Thyroid gland (tissue), 4 donors: ENCODE data around the gene XKR8. TPM values are rescaled to one million over a fixed set of nuclear protein-coding genes. Genes with fewer than 3 reads are reported as not detected.

Experiments
- DNase-seq, 2 donors: peaks; one replicate each; pipeline ENCODE4 v3.0.0-alpha.2; 2019
- H3K27ac ChIP-seq, 3 donors: fragments of 200-600 bp; sonication (generic); 1 replicate in 2 of 3; 2 replicates in 1 of 3; pipeline ENCODE4 v1.5.1; 2016 to 2019; ENCODE audit warnings: mild to moderate bottlenecking in 1 of 3, moderate library complexity in 1 of 3
- H3K27me3 ChIP-seq: fragments of 200-600 bp; sonication (generic); one replicate; pipeline ENCODE4 v1.5.1; 2019
- H3K36me3 ChIP-seq, 2 donors: fragments of 200-600 bp; sonication (generic); one replicate each; pipeline ENCODE4 v1.5.1; 2016 to 2019
- H3K4me1 ChIP-seq, 2 donors: fragments of 200-600 bp; sonication (generic); one replicate each; pipeline ENCODE4 v1.5.1; 2017 to 2019
- H3K4me3 ChIP-seq, 3 donors: fragments of 200-600 bp; sonication (generic); replicated peaks in 1 of 3; 1 replicate in 2 of 3; 2 replicates in 1 of 3; pipeline ENCODE4 v1.5.1; 2016; ENCODE audit warnings: mild to moderate bottlenecking in 1 of 3
- H3K9me3 ChIP-seq: fragments of 200-600 bp; sonication (generic); one replicate; pipeline ENCODE4 v1.5.1; 2017
- POLR2A ChIP-seq, 2 donors: fragments of 450-650 bp; IDR thresholded peaks; one replicate each; pipeline ENCODE4 v1.6.1; 2017; ENCODE audit warnings: antibody characterized with exemption in 2 of 2, mild to moderate bottlenecking in 2 of 2, moderate library complexity in 1 of 2
- WGBS, 2 donors: methylation state at CpG; one replicate each; pipeline ENCODE4 v1.1.5; 2017; 5-methylcytosine and 5-hydroxymethylcytosine counted together
- intact Hi-C: fragments of 100-400 bp; cut with DNase I; formaldehyde crosslinking; loops from one replicate; pipeline ENCODE4 v1.15.1; 2023
- total RNA-seq, 4 donors: library from RNA; depleted of rRNA; stranded (reverse); fragments of >200 nt; gene quantifications; one replicate each; pipeline ENCODE4 v1.2.3, GENCODE V29; 2016
- TF ChIP-seq, protein P1 (sequence below), 6 experiments: fragments of 200-600 bp in 3 of 6; fragments of 450-650 bp in 3 of 6; sonication (generic) in 3 of 6; IDR thresholded peaks; one replicate each; pipeline ENCODE4 v1.5.1; 2016 to 2019; ENCODE audit warnings: antibody characterized with exemption in 6 of 6, mild to moderate bottlenecking in 2 of 6, inconsistent platforms in 1 of 6, moderate library complexity in 1 of 6

XKR8 gene
- total RNA-seq, 4 donors from 2014 or later = 8.3 to 14.3 (median 11.3) TPM

DNA sequence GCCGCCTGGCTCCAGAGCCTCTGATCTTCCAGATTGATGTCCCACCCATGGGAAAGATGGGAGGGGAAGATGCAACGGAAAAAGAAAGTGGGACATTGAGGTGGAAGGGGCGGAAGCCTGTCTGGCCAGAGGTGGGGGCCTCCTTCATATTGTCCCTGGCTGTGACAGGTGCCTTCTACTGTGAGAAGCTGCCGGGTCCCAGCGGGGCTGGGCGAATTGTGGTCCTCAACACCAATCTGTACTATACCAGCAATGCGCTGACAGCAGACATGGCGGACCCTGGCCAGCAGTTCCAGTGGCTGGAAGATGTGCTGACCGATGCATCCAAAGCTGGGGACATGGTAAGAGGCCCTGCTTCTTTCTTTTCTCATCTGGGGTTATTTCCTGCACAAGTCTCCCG lies 5.6 kb upstream of the XKR8 start:
- 95 to 97% methylated on average over 10 of the region's 10 CpGs for WGBS, 2 donors
- TF ChIP-seq, protein P1, sequence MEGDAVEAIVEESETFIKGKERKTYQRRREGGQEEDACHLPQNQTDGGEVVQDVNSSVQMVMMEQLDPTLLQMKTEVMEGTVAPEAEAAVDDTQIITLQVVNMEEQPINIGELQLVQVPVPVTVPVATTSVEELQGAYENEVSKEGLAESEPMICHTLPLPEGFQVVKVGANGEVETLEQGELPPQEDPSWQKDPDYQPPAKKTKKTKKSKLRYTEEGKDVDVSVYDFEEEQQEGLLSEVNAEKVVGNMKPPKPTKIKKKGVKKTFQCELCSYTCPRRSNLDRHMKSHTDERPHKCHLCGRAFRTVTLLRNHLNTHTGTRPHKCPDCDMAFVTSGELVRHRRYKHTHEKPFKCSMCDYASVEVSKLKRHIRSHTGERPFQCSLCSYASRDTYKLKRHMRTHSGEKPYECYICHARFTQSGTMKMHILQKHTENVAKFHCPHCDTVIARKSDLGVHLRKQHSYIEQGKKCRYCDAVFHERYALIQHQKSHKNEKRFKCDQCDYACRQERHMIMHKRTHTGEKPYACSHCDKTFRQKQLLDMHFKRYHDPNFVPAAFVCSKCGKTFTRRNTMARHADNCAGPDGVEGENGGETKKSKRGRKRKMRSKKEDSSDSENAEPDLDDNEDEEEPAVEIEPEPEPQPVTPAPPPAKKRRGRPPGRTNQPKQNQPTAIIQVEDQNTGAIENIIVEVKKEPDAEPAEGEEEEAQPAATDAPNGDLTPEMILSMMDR (IDR thresholded peaks at IDR 0.05) = no peak
- TF ChIP-seq POLR2A (IDR thresholded peaks at IDR 0.05) = no peak
- Histone ChIP-seq H3K9me3 (no peaks in the 10 kb centered on the region), H3K27ac (no peak overlapping the region), H3K27me3 (no peaks in the 10 kb centered on the region), H3K4me1 (peaks cover 10 to 21% of the 10 kb centered on the region in 2 donors), H3K36me3 (no peaks in the 10 kb centered on the region), H3K4me3 (no peak overlapping the region)
- no peak for DNase-seq
- intact Hi-C loops = no loop called here

DNA sequence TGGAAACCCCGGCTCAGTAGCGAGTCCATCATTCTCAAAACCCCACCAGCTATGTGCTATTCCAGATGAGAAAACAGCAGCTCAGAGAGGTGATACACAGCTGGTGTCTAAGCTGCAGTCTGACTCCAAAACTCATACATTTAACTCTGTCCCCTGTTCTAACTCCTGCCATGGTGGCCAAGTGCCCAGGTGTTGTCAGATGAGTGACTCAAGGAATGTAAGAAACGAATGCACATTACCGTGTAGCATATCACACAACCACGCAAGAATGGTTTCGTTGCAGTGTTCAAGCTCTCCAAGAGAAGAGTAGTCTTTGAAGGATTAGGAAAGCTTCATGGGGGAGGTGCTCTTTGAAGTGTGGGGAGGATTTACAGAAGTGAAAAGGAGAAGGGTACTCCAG lies 4.7 kb upstream of the XKR8 start:
- no peaks in the 10 kb centered on the region for H3K27me3 ChIP-seq
- WGBS, 2 donors = 31 to 60% methylated on average over 6 of the region's 6 CpGs
- no peaks in the 10 kb centered on the region for H3K36me3 ChIP-seq
- no peak overlapping the region for H3K4me3 ChIP-seq
- peaks cover 10 to 21% of the 10 kb centered on the region in 2 donors for H3K4me1 ChIP-seq
- intact Hi-C loops = no loop called here
- no peak for TF ChIP-seq POLR2A (IDR thresholded peaks at IDR 0.05)
- TF ChIP-seq, protein P1 (IDR thresholded peaks at IDR 0.05) = no peak
- peak; percentile 81 to 86 for DNase-seq
- peak overlapping the region; percentile 13 to 33 (median 27) for H3K27ac ChIP-seq
- no peaks in the 10 kb centered on the region for H3K9me3 ChIP-seq

DNA sequence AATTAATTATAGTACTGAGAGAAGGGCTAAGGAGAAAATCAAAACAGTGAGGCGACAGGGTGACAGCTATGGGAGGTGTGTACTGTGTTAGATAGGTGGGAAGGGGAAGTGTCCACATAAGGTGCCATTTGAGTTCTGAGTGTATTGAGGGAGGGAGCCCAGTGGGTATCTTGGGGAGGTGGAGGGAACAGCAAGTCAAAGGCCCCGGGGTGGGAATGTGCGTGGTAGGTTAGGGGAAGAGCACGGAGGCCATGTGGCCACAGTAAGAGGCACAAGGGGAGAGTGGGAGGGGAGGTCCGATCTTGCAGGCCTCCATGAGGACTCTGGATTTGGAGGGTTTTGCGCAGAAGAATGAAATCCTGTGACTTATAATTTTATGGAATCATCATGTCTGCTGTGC lies 3.0 kb upstream of the XKR8 start:
- Histone ChIP-seq H3K27ac (no peak overlapping the region), H3K36me3 (no peaks in the 10 kb centered on the region), H3K9me3 (no peaks in the 10 kb centered on the region), H3K27me3 (no peaks in the 10 kb centered on the region), H3K4me3 (no peak overlapping the region), H3K4me1 (peaks cover 22 to 38% of the 10 kb centered on the region in 2 donors)
- intact Hi-C loops = no loop called here
- DNase-seq = no peak
- TF ChIP-seq, protein P1 (IDR thresholded peaks at IDR 0.05) = no peak
- no peak for TF ChIP-seq POLR2A (IDR thresholded peaks at IDR 0.05)
- WGBS, 2 donors = 86 to 95% methylated on average over 6 of the region's 6 CpGs

DNA sequence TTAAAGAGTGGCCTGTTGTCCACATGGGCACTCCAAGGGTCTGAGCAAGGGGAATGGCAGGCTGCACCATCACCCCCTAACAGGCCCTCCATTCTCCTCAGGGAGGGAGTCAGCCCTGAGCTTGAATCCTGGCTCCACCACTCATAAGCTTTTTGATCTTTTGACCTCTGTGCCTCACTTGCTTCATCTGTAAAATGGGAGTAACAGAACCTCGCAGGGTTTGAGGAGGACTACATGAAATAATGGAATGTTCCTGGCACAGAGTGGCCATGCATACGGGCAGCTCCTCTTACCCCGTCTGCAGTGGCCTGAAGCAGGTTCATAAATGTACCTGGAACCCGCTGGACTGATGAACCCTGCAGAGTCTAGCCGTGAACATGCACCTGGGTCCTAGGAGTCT lies 2.1 kb upstream of the XKR8 start:
- intact Hi-C loops = no loop called here
- Histone ChIP-seq H3K9me3 (no peaks in the 10 kb centered on the region), H3K4me3 (no peak overlapping the region), H3K36me3 (no peaks in the 10 kb centered on the region), H3K27me3 (no peaks in the 10 kb centered on the region), H3K27ac (no peak overlapping the region), H3K4me1 (peaks cover 22 to 43% of the 10 kb centered on the region in 2 donors)
- DNase-seq = no peak
- WGBS, 2 donors = 93 to 100% methylated on average over 5 of the region's 5 CpGs
- no peak for TF ChIP-seq POLR2A (IDR thresholded peaks at IDR 0.05)

DNA sequence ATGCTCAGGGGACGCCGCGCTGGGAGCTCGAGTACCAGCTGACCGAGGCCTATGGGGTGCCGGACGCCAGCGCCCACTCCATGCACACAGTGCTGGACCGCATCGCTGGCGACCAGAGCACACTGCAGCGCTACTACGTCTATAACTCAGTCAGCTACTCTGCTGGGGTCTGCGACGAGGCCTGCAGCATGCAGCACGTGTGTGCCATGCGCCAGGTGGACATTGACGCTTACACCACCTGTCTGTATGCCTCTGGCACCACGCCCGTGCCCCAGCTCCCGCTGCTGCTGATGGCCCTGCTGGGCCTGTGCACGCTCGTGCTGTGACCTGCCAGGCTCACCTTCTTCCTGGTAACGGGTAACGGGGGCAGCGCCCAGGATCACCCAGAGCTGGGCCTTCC lies 1.3 kb upstream of the XKR8 start:
- 98 to 99% methylated on average over 20 to 26 of the region's 26 CpGs for WGBS, 2 donors

More for the DNA sequence above, 1.3 kb upstream of the XKR8 start:
- no peak for DNase-seq
- Histone ChIP-seq H3K4me1 (peaks cover 22 to 43% of the 10 kb centered on the region in 2 donors), H3K4me3 (no peak overlapping the region), H3K9me3 (no peaks in the 10 kb centered on the region), H3K27ac (no peak overlapping the region), H3K36me3 (peaks cover 0 to 2% of the 10 kb centered on the region in 2 donors), H3K27me3 (no peaks in the 10 kb centered on the region)
- TF ChIP-seq POLR2A (IDR thresholded peaks at IDR 0.05) = no peak
- TF ChIP-seq, protein P1 (IDR thresholded peaks at IDR 0.05) = no peak
- intact Hi-C loops = no loop called here
